A673 (cell line): ENCODE measurements around the gene NR6A1.

Experiments used
- EZH2 ChIP-seq: fragments of 200-600 bp; sonication (generic); IDR thresholded peaks from 2 replicates; pipeline ENCODE4 v1.6.1; 2017; ENCODE audit warnings: borderline replicate concordance, low read depth, mild to moderate bottlenecking, mixed read lengths, antibody characterized with exemption, low read length; ENCODE audit not compliant: poor library complexity, severe bottlenecking
- TF ChIP-seq, protein P1 (sequence below): fragments of 300-800, 200-600 bp; sonication (generic); conservative IDR thresholded peaks from 2 replicates; pipeline ENCODE4 v1.5.1; 2017; ENCODE audit warnings: low read depth, mild to moderate bottlenecking, antibody characterized with exemption, low read length, moderate library complexity, mixed read lengths

DNA sequence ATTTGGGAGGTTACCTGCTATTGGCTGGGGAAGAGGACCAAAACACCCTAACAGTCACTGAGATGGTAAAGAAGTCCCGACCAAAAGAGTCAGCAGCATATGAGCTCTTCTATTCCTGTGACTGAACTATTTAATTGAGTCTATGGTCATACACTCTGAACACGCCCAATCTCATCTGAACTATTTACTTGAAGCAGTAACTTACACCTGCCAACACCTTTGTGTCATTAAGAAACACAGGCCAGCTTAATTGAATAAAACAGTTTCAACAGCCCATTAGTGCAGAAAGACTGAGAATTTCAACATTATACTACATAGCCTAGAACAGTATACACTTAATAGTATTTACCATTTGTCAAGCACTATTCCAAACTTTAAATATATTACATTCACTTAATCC, 47.8 kb downstream of the NR6A1 start:
- TF ChIP-seq, protein P1, sequence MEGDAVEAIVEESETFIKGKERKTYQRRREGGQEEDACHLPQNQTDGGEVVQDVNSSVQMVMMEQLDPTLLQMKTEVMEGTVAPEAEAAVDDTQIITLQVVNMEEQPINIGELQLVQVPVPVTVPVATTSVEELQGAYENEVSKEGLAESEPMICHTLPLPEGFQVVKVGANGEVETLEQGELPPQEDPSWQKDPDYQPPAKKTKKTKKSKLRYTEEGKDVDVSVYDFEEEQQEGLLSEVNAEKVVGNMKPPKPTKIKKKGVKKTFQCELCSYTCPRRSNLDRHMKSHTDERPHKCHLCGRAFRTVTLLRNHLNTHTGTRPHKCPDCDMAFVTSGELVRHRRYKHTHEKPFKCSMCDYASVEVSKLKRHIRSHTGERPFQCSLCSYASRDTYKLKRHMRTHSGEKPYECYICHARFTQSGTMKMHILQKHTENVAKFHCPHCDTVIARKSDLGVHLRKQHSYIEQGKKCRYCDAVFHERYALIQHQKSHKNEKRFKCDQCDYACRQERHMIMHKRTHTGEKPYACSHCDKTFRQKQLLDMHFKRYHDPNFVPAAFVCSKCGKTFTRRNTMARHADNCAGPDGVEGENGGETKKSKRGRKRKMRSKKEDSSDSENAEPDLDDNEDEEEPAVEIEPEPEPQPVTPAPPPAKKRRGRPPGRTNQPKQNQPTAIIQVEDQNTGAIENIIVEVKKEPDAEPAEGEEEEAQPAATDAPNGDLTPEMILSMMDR, result no peak
- TF ChIP-seq EZH2, result no peak
